GM12891 (cell line): ENCODE measurements around the gene SPECC1.
A peak's percentile ranks its signal among the peaks of the same experiment; 100 is the strongest.

Experiments used
- POLR2A ChIP-seq: IDR thresholded peaks from 2 replicates; pipeline ENCODE4 v1.6.1; 2011; ENCODE audit warnings: low read depth, low read length, control low read depth
- POLR2AphosphoS5 ChIP-seq: IDR thresholded peaks from 2 replicates; pipeline ENCODE4 v1.6.1; 2011; ENCODE audit warnings: low read depth, low read length, control low read depth
- TAF1 ChIP-seq: IDR thresholded peaks from 2 replicates; pipeline ENCODE4 v1.6.1; 2011; ENCODE audit warnings: low read depth, low read length, control low read depth

- TF ChIP-seq POLR2A (peak; percentile 40; the same call in 1 of the 2 replicates), TAF1 (no peak), POLR2AphosphoS5 (no peak; the same call in 1 of the 2 replicates)
Observed at GRCh38 chr17:20155258-20156195, 146.4 kb downstream of the SPECC1 start.
